Renal cortical epithelial cell (primary cell): ENCODE data around the gene CLDN24. TPM values are rescaled to one million over a fixed set of nuclear protein-coding genes. Genes with fewer than 3 reads are reported as not detected.

Experiments used
- DNase-seq: peaks from one replicate; pipeline ENCODE4 v3.0.0-alpha.2; 2011; ENCODE audit warnings: low read depth
- total RNA-seq: library from RNA; depleted of rRNA; stranded (reverse); fragments of >200 nt; gene quantifications from 2 replicates; pipeline ENCODE4 v1.2.3, GENCODE V29; 2014

CLDN24 gene
- total RNA-seq, 1 donor from 2014 or later = not detected

DNA sequence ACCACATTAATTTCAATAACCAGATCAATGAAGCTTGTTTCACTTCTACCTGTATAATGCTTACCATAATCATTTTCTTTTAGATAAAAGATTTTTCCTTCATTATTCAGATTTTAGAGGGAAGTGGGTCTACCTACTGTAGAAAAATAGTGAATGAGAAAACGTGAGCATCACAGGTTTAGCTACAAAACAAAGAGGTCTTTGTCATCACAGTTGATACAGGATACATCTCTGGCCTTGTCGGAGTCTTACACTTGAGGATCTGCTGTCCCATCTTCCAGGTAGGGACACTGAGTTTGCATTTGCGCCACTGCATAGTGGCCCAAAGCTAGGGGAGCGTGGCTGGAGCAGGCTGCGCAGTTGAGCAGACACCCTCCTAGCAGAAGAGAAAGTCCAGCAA, 710 bp downstream of the CLDN24 start:
- no peak for DNase-seq

DNA sequence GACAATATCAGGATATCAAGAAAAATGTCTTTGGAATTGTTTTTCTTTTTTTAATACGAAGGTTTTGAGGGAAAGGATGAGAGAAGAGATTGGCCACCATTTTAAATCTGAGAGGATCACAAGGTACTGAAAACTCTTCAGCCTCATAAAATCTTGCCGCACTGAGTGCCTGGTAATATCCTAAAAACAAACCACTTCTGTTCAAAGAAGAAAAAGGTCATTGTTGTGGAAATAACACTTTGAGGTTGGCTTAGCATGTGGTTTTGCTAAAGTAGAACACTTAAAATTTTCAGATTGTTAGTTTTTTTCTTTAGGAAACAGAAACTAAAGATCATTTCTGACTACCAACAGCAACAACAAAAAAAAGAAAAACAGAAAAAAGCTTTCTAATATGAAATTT, 1.1 kb downstream of the CLDN24 start:
- no peak for DNase-seq

DNA sequence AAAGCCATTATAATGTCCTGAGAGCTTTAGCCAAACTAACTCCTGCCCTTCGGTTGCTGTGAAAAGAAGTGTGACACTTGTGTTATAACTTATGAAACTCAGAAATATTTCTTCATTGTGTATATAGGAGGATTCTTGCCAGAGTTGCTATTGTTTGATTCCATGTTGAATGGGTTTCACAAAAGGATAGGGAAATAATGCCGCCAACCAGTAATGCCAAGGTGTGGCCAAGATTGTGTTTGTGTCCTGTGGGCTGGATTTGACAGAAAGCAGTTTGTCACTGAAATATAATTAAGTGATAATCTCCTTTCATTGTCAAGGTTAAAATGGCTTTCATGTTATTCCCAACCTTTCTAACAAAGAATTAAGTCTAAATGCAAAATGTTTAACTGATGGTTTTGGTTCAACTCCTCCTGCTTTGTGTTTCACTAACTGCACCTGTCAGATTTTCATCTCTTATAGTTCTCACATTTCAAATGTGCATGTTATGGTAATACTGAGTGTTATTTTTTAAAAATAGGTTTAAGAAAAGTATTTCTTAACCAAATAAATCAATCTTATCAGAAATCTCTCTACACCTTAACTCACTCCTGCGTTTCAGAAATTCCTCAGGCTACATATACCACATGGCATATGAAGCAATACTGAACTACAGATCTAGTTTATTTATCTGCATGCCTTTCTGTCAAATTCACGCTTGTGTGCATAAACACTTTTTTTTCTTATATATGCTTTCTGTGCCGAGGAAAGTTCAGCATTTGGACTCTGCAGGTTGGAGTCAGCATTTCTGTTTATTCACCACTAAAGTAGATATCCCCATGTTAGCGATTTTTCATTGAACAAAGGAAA, 1.8 kb downstream of the CLDN24 start, which contains the start of gene CLDN22:
CLDN22 (minus strand) TSS at position 66 of the 849 bp plus-strand sequence; CDS start at position 8, 58 bp downstream.
- no peak for DNase-seq

DNA sequence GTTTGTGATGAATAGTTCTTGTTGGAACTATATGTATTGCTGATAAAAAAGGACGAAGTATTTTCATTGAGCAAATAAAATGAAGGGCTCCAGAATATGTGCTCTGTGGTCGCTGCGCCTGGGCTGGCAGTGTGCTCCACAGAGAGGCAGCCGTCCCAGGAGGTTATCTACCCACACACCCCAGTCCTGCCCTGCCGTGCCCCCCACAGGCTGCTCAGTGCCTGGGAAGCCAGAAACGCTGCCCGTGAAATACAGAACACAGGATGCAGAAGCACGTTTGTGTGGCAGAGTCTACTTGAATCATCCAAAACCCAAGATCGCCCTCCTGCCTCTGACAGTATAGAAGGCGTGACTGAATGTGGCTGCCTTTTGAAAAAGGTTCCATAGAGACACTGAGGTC, 3.6 kb downstream of the CLDN24 start:
- no peak for DNase-seq

DNA sequence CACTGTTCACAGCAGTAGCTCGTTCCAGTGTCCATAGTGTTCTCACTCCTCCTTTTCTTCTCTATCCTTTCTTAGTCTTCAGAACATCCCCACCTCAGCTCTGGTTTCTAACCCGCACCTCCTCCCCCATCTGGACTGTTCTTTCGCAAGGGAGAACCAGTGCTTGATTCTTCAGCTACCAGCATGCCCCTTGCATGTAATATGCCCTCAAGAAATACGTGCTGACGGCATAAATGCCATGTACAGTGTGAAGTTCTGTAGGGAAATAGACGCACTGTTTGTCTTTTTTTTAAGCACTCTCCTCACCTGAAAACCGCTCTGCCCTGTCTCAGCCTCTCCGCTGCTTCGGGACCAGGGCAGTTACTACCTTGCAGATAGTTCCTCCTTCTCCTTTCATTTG, 7.4 kb downstream of the CLDN24 start:
- no peak for DNase-seq

DNA sequence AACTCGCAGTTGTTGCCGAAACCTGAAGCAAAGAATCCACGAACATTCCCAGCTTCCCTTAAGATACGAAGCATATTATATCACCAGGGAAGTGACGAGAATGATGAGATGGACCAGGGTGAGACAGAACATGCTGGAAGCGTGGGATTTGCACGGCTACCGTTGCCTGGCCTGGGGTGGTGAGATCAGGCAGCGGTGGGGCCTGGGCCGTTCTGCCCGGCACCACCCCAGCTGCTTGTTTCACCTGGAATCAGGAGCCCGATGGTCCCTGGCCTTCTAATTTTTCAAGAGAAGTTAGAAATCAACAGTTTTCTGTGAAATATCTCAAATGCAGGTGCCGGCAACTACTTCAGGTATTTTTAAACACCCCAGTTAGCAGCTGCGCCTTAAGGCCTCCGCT, 7.9 kb downstream of the CLDN24 start:
- DNase-seq = no peak

DNA sequence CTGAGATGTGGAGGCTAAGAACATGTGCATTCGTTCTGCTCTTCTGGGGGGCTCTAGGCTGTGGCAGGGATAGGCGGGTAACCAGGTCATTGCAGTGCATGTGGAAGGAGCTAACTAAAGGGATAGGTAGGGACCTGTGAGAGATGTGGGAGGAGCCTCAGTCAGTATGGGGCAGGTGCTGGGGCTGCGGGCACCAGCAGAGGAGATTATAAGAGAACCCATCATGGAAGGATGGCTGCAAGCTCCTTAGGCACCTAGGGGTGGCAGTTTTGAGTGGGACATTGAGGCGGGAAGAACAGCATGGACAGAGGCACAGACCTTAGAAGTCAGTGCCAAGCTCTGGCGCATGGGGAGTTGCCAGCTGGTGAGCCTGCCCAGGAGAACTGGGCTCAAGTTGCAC, 9.4 kb downstream of the CLDN24 start:
- DNase-seq = no peak

DNA sequence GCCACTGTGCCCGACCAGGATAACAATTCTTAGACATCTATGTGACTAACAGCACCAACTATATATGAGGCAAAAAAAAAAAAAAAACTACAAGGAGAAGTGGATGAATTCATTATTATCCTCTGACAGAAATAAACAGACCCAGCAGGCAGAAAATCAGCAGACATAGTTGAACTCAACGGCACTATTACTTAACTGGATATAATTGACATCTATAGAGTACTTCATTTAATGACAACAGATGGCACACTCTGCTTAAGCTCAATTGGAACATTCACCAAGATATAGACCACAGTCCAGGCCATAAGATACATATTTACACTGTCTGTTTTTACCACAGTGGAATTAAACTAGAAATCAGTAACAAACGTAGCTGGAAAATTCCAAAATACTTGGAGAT, 15.4 kb downstream of the CLDN24 start:
- DNase-seq = no peak

DNA sequence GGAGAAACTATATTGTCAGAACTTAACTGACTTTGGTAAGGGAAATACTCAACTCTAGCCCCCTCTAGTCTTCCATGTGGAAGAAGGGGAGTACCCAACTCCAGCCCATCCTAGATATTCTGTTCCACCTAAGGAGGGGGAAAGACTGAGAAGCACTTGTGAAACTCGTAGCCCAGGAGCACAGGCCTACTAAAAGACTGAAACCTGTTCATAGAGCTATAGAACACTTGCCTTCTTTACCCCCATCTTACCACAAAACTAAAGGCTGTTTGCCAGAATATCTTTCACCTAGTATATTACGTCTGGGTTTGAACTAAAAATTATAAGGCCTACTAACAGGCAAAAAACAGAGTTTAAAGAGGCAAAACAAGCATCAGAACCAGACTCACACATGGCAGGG, 17.7 kb downstream of the CLDN24 start:
- DNase-seq = no peak

DNA sequence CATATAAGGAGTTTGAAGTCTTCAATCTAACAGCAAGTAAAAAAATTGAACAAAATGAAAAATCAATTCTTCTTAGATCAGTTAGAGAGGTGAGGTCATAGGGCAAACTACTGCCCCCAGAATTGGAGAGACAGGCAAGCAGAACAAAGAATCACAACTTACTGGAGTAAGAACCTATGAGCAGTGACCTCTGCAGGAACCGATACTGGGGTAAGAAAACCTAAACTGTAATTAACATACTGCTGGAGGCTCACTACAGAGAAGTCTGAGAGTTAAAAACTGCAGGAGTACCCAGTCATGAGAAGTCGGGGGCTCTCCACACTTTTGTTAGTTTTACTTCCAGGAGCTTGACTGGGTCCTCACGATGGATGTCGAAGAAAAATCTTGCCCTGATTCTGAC, 18.2 kb downstream of the CLDN24 start:
- no peak for DNase-seq

DNA sequence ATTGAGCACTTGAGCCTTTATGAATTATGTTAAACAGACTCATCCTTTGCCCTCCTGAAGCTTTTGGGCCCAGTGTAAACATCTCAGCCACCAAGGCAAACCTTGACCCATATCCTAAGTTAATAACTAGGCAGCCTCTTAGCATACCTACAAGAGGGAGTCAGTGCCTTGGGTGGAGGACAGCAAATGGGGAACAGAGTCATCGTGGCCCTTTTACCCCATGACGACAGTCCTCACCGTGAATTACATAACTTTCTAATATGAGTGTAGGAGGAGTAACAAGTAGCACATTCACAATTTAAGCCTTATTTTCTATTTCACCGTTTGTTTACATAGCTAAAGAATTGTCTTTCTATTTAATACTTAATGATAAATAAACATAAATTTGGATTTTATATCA, 18.9 kb downstream of the CLDN24 start:
- DNase-seq = no peak

DNA sequence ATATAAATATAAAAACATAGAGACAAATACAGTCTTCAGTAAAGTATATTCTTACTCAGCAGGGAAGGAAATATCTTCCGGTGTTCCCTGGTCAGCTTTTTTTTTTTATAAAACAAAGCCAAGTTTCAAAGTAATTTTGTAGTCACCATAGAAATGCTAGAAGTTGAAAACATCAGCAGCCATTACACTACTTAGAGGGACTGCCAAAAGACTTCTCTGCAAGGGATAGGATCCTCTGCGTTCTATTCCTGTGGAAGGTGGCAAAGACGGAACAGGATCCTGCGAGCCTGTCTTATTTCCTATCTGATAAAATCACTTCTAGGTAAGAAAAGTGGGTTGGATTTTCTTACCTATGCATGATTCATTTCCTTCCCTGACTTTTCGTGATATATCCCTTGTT, 21.6 kb downstream of the CLDN24 start:
- DNase-seq = no peak

DNA sequence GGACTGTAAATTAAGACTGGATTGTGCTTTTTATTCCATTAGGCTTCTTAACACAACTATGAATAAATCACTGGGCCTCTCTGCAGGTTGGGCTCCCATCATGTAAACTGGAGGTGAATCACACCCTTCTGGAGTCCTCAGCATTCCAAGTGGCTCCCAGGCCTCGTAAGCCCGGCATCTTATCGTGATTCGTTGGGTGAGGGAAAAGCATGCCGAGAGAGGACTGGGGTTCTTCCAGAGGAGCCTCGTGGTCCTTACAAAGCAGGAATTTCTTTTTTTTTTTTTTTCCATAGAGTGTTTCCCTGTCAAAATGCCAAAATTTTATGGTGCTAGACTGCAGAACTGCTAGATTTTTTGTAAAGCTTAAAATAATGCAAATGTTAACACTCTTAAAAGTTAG, 22.2 kb downstream of the CLDN24 start:
- no peak for DNase-seq

DNA sequence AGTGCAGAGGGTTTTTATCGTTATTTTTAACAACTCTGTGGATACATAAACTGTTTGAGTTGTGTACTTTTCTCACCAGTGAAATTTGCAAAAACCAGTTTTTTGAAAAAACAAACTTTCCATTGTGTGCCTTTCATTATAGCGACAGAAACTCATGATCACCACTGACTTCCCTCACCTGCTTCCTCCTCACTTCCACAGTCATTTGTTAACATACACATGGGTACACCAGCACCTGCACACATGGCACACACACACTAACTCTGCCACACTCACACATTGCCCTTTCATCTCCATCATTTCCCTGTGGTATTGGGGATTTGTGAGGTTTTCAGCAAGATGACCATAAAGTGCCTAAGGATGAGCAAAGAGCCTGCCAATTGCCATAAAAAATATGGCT, 22.8 kb downstream of the CLDN24 start:
- DNase-seq = no peak

DNA sequence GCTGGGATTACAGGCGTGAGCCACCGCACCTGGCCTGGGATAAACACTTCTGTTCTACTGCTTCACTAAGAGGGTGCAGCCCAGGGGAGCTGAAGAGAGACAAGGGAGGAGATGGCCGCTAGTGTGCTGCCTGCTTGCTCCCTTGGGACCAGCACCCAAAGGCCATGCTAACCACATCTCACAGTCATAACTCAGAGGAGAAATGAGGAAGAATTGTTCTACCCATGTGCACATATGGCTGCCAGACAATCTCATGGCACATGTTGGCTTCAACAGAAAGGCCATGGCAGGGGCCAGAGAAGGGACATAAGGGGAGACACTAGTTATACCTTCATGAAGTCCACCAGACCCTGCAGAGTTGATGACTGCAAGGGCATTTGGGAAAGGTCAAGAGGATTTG, 24.6 kb downstream of the CLDN24 start:
- no peak for DNase-seq

DNA sequence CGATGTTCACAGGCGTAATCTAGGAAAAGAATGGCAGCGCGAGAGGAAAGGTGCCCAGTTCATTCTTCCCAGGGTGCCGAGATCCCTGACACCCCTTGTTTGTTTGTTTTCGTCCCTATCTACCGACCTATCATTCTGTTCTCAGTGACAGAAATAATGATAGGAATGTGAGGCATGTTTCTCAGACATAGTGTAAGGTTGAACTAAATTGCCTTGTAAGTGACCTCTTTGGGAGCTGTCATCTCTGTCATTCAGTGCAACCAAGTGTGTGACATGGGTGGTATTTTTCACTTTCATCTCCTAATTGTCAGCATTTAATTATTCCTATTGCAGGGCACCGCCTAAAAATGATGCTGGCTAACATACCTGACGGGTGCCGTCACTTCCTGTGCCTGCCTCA, 26.5 kb downstream of the CLDN24 start:
- no peak for DNase-seq

DNA sequence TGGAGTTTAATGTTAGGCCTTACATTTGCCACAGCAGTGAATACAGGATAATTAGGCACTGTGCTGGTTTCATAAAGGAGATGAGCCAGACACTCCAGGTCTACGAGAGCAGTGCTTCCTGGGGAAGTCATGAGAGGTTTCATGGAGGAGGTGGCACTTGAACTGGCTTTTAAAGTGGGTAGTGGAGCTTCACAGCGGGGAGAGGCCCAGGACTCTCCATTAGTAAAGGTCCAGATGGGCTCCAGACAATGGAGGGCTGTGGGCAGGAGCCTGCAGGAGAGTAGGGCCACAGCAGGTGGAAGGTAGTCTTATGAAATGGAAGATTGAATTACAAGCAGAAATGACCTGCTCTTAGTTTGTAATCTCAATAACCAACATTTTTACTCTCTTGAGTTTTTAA, 31.2 kb downstream of the CLDN24 start:
- DNase-seq = no peak

DNA sequence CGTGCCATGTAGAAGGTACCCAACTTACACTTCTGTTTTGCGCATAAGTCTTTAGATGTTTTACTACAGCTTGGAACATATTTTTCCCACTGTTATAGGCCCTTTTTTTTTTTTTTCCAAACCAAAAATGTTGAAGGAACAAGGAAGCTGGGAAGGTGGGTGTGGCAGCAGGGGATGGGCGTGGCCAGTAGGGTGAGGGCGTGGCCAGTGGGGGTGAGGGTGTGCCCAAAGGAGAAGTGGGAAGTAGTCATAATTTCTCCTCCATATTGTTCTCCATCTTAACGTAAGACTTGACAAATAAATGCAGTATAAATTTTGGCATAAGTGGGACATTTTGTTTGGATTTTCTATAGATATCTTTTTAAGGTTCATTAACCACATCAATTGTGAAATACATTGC, 32.5 kb downstream of the CLDN24 start:
- DNase-seq = no peak

DNA sequence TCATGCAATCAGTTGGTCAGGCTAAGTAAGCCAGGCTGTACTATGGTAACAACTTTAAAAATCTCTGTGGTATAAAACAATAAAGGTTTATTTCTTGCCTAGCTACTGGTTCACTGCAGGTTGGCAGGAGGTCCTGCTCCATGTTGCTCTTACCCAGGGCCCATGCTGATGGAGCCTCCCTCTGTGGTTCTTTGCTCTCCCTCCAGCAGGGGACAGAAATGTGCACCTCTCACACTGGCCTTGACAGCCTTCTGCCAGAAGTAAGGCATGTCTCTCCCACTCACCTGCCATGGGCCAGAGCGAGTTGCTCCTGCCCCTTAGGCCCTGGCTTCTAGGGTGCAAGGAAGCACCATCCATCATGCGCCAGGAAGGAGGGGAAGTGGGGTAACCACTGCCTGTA, 33.3 kb downstream of the CLDN24 start:
- DNase-seq = no peak

DNA sequence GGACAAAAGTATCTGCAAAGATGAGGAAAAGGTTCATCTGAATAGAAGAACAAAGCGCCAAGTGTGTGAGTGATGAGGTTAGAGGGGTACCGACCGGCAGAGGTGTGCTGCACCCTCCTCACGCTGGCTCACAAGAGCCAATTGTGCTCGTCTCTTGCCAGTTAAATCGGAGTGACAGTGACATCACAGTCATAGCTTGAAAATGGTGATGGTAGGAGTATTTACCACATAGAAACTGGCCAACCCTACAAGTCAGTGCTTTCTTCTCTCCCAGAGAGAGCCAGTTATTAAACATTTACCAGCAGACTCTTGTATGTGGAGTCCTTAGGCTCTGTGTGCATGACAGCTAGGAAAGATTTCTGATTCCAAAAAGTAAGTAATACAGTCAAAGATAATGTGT, 34.5 kb downstream of the CLDN24 start:
- DNase-seq = peak; percentile 84

DNA sequence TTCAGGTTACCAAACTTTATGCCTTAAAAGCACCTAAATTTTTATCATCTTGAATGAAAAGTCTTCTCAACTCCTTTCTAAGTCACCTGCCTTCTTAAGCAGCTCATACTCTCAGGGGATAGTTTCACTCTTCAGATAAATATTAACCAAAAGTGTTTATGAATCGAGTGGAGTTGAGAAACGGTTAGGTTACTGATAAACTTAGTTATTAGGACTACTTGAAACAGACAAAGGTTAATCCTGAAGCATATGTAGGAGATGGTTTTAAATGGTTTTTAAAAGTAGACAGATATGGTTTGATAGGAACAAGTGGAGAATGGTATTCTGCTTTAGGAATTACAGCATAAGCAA, 34.9 kb downstream of the CLDN24 start:
- DNase-seq = peak; percentile 94

DNA sequence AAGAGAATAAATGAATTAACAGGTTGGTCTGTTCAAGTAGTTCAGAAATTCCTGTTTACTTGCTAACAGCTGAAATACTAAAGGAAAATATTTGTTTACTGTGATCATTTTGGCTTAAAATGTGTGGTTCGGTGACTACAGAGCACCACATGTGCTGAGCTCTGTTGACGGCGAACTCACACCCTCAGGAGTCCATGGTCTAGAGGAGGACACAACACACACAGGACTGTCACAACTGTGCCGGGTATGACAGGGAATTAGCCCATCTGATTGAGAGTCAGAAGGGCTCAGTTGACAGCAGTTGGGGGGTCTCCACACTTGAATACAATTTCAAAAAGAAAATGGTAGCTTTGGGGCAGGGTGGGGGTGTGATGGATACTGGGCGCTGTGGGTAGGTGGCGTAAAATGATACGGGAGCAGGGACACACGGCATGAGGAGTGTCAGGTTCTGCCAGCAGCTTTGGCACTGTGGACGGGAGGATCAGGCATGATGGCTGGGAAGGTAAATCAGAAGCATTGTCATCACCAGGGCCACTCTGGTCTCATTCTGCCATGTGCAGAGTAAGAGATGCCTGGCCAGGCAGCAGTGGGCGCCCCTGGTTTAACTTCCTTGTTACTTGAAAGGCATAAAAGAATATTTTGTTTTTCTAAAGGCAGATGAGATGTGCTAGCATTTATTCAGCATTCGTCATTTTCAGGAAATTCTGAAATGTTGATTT, 35.5 kb downstream of the CLDN24 start:
- no peak for DNase-seq

DNA sequence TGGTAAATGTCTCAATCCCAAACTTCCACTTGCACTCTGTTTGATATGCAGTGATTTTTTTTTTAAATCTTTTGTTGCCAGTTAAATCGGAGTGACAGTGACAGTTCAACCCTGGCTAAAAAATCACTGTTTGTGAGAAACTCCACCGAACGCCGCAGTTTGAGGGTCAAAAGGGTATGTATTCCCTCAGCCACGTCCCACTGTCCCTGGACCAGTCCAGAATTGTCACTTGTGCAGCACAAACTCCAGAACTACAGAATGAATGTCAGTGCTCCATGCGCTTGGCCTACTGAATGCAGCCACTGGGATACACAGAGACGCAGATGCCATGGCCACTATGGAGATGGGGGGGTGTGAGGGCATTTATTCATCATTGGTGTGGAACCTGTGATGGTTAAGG, 36.3 kb downstream of the CLDN24 start:
- DNase-seq = no peak

DNA sequence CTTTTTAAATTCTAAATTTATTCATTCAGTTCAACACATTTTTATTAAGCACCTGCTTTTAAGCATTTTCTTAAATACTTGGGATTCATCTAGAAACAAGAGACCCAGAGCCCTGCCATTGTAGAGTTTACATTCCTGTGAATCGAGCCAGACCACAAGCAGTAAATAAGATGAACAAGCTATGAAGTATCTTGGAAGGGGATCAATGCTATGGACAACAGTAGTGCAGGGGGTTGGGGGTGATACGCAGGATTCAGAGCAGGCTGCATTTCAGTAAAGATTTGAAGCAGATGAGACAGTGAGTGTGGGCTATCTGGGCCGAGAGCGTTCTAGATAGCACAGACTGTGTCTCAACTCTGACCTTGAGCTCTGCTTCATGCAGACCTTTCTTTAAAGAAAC, 37.3 kb downstream of the CLDN24 start:
- no peak for DNase-seq
